ENCODE data around the gene PTPRJ. TPM values are rescaled to one million over a fixed set of nuclear protein-coding genes. Genes with fewer than 3 reads are reported as not detected.
A peak's percentile ranks its signal among the peaks of the same experiment; 100 is the strongest.

Gene PTPRJ
- total RNA-seq, 1 donor from 2014 or later = 18.6 TPM

DNA sequence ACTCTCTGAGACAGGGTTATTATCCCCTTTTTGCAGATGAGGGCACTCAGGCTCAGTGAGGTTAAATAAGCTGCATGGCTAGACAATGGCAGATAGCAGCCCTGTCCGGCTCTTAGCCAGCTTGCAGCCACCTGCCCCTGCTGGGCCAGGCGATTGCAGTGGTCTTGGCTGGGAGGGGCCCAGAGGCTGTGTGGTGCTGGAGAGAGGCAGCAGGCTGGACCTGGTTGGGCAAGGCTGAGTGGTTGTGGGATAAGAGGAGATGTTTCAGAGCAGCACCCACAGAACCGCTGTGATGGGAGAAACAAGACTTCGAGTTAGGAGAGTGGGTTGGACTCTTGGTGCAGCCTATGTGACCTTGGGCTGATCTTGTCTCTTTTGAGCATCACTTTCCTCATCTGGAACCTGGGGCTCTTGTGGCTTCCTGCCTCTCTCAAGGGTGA, 25.5 kb downstream of the PTPRJ start:
- no peaks in the 10 kb centered on the region for H3K9me3 Mint-ChIP-seq
- peaks cover 35% of the 10 kb centered on the region for H3K4me1 Mint-ChIP-seq (ENCODE audit: unreplicated experiment)
- DNase-seq (ENCODE audit: extremely low spot score, unreplicated experiment) = no peak
- H3K4me3 Mint-ChIP-seq = no peak overlapping the region
- H3K27ac Mint-ChIP-seq = peak overlapping the region; percentile 11
- no peaks in the 10 kb centered on the region for H3K27me3 Mint-ChIP-seq
- no peaks in the 10 kb centered on the region for H3K36me3 Mint-ChIP-seq
- TF ChIP-seq, protein P1, sequence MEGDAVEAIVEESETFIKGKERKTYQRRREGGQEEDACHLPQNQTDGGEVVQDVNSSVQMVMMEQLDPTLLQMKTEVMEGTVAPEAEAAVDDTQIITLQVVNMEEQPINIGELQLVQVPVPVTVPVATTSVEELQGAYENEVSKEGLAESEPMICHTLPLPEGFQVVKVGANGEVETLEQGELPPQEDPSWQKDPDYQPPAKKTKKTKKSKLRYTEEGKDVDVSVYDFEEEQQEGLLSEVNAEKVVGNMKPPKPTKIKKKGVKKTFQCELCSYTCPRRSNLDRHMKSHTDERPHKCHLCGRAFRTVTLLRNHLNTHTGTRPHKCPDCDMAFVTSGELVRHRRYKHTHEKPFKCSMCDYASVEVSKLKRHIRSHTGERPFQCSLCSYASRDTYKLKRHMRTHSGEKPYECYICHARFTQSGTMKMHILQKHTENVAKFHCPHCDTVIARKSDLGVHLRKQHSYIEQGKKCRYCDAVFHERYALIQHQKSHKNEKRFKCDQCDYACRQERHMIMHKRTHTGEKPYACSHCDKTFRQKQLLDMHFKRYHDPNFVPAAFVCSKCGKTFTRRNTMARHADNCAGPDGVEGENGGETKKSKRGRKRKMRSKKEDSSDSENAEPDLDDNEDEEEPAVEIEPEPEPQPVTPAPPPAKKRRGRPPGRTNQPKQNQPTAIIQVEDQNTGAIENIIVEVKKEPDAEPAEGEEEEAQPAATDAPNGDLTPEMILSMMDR (conservative IDR thresholded peaks at IDR 0.05) = no peak

DNA sequence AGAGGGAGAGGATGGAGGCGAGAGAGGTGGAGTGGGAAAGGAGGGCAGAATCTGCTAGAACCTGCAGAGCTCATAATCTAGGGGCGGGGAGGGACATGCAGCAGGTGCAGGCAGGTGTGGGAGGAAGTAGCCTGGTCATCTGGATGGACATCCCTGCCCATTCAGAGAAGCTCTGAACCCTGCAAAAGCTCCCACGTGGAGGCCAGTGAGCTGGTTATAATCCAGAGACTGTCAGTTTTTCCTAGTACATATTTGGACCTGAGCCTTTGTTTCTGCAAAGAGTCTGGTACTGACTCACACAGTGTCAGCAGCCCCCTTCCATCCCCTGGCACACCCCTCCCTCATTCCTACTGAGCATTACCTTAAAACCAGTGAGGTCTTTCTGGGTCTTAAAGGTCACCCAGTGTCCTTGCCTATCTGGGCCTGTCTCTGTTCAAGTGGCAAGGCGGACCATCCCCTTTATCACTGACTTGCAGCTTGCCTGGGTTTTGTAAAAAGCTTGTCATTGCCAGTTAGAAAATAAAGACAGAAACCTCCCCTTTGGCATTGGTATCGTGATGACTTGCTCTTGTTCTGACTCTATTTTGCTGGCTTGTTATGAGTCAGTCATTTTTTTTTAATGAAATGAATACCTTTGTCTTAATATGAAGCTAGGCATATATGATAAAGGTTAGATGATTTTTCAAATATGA, 26.1 kb downstream of the PTPRJ start:
- TF ChIP-seq, protein P1 (conservative IDR thresholded peaks at IDR 0.05) = no peak
- Mint-ChIP-seq H3K36me3 (no peaks in the 10 kb centered on the region), H3K27ac (peak overlapping the region; percentile 11), H3K27me3 (no peaks in the 10 kb centered on the region), H3K4me3 (no peak overlapping the region), H3K4me1 (ENCODE audit: unreplicated experiment) (peaks cover 35% of the 10 kb centered on the region), H3K9me3 (no peaks in the 10 kb centered on the region)
- DNase-seq (ENCODE audit: extremely low spot score, unreplicated experiment) = no peak

DNA sequence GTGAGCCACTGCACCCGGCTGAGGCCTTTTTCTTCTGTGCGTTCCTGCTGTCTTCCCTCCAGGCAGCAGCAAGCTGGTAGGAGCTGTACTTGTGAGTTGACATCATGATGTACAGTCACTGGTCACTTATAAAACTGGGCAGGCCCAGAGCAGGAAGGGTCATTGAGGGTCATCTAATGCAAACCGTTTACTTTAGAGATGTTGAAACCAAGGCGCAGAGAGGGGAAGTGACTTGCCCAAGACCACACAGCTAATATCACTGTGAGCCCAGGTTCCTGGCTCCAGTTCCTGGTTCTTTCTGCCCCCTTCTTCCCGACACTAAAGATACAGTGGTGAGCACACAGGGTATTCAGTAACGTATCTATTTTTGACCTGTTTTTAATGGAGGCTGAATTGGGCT, 27.3 kb downstream of the PTPRJ start:
- Mint-ChIP-seq H3K27ac (no peak overlapping the region), H3K4me3 (no peak overlapping the region), H3K27me3 (no peaks in the 10 kb centered on the region), H3K9me3 (no peaks in the 10 kb centered on the region), H3K36me3 (no peaks in the 10 kb centered on the region), H3K4me1 (ENCODE audit: unreplicated experiment) (peaks cover 28% of the 10 kb centered on the region)
- no peak for DNase-seq (ENCODE audit: extremely low spot score, unreplicated experiment)
- TF ChIP-seq, protein P1 (conservative IDR thresholded peaks at IDR 0.05) = no peak

DNA sequence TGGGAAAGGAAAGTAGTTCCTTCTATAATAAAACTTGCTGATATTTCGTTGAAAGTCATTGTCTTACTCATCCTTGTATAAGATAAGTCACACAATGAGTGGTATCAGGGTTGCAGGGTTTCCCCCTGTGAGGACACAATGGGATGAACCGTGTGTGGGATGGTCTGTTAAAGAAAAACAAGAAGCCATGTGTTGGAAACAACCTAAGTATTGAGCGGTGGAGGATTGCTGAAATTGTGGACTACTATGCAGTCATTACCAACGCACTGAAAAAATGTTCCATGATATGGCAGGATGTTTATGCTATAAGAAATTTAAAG, 28.6 kb downstream of the PTPRJ start:
- no peak overlapping the region for H3K4me3 Mint-ChIP-seq
- no peak overlapping the region for H3K27ac Mint-ChIP-seq
- no peaks in the 10 kb centered on the region for H3K27me3 Mint-ChIP-seq
- H3K36me3 Mint-ChIP-seq = no peaks in the 10 kb centered on the region
- peaks cover 34% of the 10 kb centered on the region for H3K4me1 Mint-ChIP-seq (ENCODE audit: unreplicated experiment)
- TF ChIP-seq, protein P1 (conservative IDR thresholded peaks at IDR 0.05) = no peak
- DNase-seq (ENCODE audit: extremely low spot score, unreplicated experiment) = no peak
- no peaks in the 10 kb centered on the region for H3K9me3 Mint-ChIP-seq

DNA sequence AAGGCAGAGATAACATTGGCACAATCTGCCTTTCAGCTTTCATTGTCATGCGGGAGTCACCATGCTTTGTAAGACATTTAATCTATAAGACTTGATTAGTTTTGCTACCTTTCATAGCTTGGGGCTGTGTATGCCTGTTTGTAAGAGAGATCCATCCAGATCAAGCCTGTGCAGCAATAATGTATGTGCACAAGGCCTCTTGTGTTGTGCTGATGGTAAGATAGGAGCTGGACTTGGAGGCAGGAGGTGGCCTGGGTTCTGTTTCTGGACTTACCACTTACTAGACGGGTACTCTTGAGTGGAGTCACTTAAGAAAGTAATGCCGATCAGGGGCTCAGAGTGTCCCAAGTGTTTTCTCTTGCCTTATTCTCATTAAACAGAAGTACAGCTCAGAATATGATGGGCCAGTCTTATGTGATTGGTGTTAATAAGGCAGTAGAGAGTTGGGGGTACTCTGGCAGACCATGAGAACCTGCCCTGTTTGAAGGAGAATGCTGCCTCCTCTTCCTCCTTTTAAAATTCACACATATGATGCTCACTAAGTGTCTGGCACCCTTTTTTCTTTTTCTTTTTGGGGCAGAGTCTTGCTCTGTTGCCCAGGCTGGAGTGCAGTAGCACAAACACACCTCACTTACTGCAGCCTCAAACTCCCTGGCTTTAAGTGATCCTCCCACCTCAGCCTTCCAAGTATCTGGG, 30.9 kb downstream of the PTPRJ start:
- Mint-ChIP-seq H3K27ac (peak overlapping the region; percentile 62), H3K27me3 (no peaks in the 10 kb centered on the region), H3K4me3 (no peak overlapping the region), H3K9me3 (no peaks in the 10 kb centered on the region), H3K4me1 (ENCODE audit: unreplicated experiment) (peaks cover 20% of the 10 kb centered on the region), H3K36me3 (no peaks in the 10 kb centered on the region)
- DNase-seq (ENCODE audit: extremely low spot score, unreplicated experiment) = no peak
- TF ChIP-seq, protein P1 (conservative IDR thresholded peaks at IDR 0.05) = no peak

Data from type B pancreatic cell (in vitro differentiated cells).